Astrocyte (in vitro differentiated cells and primary cell): ENCODE data around the gene SLC26A9.

Source experiments
- CTCF ChIP-seq: IDR thresholded peaks from 2 replicates; pipeline ENCODE4 v1.5.1; 2011; ENCODE audit warnings: low read depth, mild to moderate bottlenecking, inconsistent platforms, low read length, moderate library complexity; ENCODE audit not compliant: insufficient read depth
- EZH2 ChIP-seq: IDR thresholded peaks from 2 replicates; pipeline ENCODE4 v1.6.1; 2012; ENCODE audit warnings: mild to moderate bottlenecking, low read length, inconsistent platforms; ENCODE audit not compliant: insufficient read depth

- TF ChIP-seq CTCF (no peak), EZH2 (no peak)
These were observed 17.0 kb downstream of the SLC26A9 start for GRCh38 chr1:205926213-205926612.
